ENCODE data around the gene AGXT.
"Not testable (repeated sequence)": the region's sequence is repeated elsewhere in the genome, so short reads cannot be mapped to it uniquely, and the experiment has no call there.

The AGXT gene

GRCh38 chr2:240839152-240840143, 29.2 kb upstream of the AGXT start:
- no peak overlapping the region for H3K4me3 ChIP-seq (ENCODE audit: low read depth, low read length)
- no peak for TF ChIP-seq CTCF (IDR thresholded peaks at IDR 0.05; ENCODE audit: insufficient read depth, low read length, missing control alignments)
- DNase-seq (ENCODE audit: low read depth, low spot score): no peak
- CTCF ChIA-PET: interaction anchor here (0.6 to 4.8 kb wide), 28 partner anchors 8 to 778 kb away, joined by 3 to 98 read pairs (median 6); partner anchors contain the start of gene CAPN10
- POLR2A ChIA-PET: interaction anchor here (1.0 kb wide), 1 partner anchor 12 kb away, joined by 3 read pairs; no protein-coding TSS in a partner anchor

GRCh38 chr2:240840435-240841060, 28.1 kb upstream of the AGXT start:
- CTCF ChIA-PET: interaction anchor here (0.6 to 4.8 kb wide), 32 partner anchors 9 to 800 kb away, joined by 3 to 98 read pairs (median 6); partner anchors contain the start of gene CAPN10
- H3K4me3 ChIP-seq (ENCODE audit: low read depth, low read length): no peak overlapping the region
- POLR2A ChIA-PET: interaction anchor here (1.0 kb wide), 1 partner anchor 11 kb away, joined by 3 read pairs; no protein-coding TSS in a partner anchor
- TF ChIP-seq CTCF (IDR thresholded peaks at IDR 0.05; ENCODE audit: insufficient read depth, low read length, missing control alignments): peak; percentile 69
- no peak for DNase-seq (ENCODE audit: low read depth, low spot score)

- DNase-seq (ENCODE audit: low read depth, low spot score); H3K4me3 ChIP-seq (ENCODE audit: low read depth, low read length); POLR2A ChIA-PET: not testable (repeated sequence)
- CTCF ChIA-PET: interaction anchor here (1.5 to 2.0 kb wide), 2 partner anchors 16 to 332 kb away, joined by 5 to 6 read pairs; no protein-coding TSS in a partner anchor
These were observed 22.3 kb upstream of the AGXT start for GRCh38 chr2:240846309-240846708.

- ChIA-PET CTCF (interaction anchor here (1.5 to 2.0 kb wide), 2 partner anchors 15 to 333 kb away, joined by 5 to 6 read pairs; no protein-coding TSS in a partner anchor), POLR2A (no interaction called here)
- TF ChIP-seq CTCF (IDR thresholded peaks at IDR 0.05; ENCODE audit: insufficient read depth, low read length, missing control alignments): no peak
- DNase-seq (ENCODE audit: low read depth, low spot score): no peak
- H3K4me3 ChIP-seq (ENCODE audit: low read depth, low read length): no peak overlapping the region
These were observed 21.6 kb upstream of the AGXT start for GRCh38 chr2:240846873-240847595.

GRCh38 chr2:240847817-240848216, 20.8 kb upstream of the AGXT start:
- ChIA-PET POLR2A (no interaction called here), CTCF (interaction anchor here (2.0 kb wide), 1 partner anchor 334 kb away, joined by 6 read pairs; no protein-coding TSS in a partner anchor)
- no peak for DNase-seq (ENCODE audit: low read depth, low spot score)
- no peak overlapping the region for H3K4me3 ChIP-seq (ENCODE audit: low read depth, low read length)
- TF ChIP-seq CTCF (IDR thresholded peaks at IDR 0.05; ENCODE audit: insufficient read depth, low read length, missing control alignments): no peak

- no peak for TF ChIP-seq CTCF (IDR thresholded peaks at IDR 0.05; ENCODE audit: insufficient read depth, low read length, missing control alignments)
- POLR2A ChIA-PET: no interaction called here
- DNase-seq (ENCODE audit: low read depth, low spot score): no peak
- H3K4me3 ChIP-seq (ENCODE audit: low read depth, low read length): no peak overlapping the region
- CTCF ChIA-PET: interaction anchor here (0.7 to 3.6 kb wide), 7 partner anchors 8 to 370 kb away, joined by 3 to 45 read pairs (median 3); no protein-coding TSS in a partner anchor
These were observed 19.5 kb upstream of the AGXT start for GRCh38 chr2:240848900-240849680.
